Muscle of arm (tissue), 12 donors: Measurements from ENCODE around the gene C20orf202. TPM values are rescaled to one million over a fixed set of nuclear protein-coding genes. Genes with fewer than 3 reads are reported as not detected.
"Not testable (repeated sequence)": the region's sequence is repeated elsewhere in the genome, so short reads cannot be mapped to it uniquely, and the experiment has no call there.

ENCODE experiments used
- DNase-seq: peaks from one replicate; pipeline ENCODE4 v3.0.0-alpha.2; 2013
- polyA plus RNA-seq, 12 donors: library from polyadenylated mRNA; unstranded; fragments of 120-200 nt; gene quantifications; one replicate each; pipeline ENCODE4 v1.2.1, GENCODE V29; 2013; ENCODE audit not compliant: insufficient read length in 12 of 12

C20orf202 gene
- polyA plus RNA-seq, 12 donors, result 0.23 to 0.63 (median 0.47) TPM; not detected in 2

- DNase-seq, result no peak
Measured at GRCh38 chr20:1242530-1242929, 39.3 kb downstream of the C20orf202 start.

DNA sequence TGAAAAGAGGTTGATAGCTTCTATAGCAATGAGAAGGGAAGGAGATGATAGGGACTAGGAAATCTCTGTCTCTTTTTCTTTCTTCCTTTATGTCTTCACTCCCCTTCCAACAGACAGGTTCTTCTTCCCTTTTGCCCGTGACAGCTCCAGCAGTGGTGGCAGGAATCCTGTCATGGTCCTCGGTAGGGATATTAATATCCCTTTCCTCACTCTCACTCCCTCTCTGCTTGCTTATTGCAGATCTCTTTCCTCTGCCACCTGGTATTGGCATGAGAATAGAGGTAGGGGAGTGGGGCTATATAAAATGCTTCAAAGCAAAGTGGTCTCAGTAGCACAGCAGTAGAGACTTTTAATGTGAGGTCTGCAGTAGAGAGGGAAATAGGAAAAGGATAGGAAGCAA is 42.3 kb downstream of the C20orf202 start:
- DNase-seq, result no peak

GRCh38 chr20:1247689-1248088 is 44.4 kb downstream of the C20orf202 start:
- no peak for DNase-seq

DNA sequence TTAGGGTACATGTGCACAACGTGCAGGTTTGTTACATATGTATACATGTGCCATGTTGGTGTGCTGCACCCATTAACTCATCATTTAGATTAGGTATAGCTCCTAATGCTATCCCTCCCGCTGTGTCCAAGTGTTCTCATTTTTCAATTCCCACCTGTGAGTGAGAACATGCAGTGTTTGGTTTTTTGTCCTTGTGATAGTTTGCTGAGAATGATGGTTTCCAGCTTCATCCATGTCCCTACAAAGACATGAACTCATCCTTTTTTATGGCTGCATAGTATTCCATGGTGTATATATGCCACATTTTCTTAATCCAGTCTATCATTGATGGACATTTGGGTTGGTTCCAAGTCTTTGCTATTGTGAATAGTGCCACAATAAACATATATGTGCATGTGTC is 47.0 kb downstream of the C20orf202 start:
- not testable (repeated sequence) for DNase-seq

- no peak for DNase-seq
Measured at GRCh38 chr20:1252416-1252815, 49.2 kb downstream of the C20orf202 start.

DNA sequence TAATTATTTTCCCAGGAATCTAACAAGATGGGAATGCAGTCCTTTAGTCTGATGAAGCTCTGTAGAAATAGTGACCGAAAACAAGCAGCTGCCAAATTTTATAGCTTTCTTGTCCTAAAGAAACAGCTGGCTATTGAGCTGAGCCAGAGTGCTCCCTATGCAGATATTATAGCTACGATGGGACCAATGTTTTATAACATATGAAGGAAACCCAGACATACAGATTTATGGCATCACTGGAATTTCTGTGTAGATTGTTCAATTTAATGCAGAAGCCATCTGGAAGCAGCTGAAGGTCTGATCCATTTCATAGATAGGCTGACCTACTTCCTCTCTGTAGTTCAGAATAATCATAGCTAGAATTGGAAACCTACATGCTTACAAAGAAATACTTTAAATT is 51.0 kb downstream of the C20orf202 start:
- peak; percentile 14 for DNase-seq

DNA sequence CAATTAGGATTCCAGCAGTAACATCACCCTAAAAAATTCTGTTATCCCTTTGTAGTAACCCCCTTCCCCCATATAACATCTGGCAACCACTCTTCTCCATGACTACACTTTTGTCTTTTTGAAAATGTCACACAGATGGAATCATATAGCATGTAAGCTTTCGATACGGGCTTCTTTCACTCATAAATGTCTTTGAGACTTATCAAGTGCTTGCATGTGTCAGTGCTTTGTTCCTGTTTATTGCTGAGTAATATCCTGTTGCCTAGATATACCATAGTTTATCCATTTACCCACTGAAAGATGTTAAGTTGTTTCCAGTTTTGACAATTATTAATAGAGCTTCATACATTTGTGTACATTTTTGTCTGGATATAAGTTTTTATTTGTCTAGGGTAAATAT is 52.4 kb downstream of the C20orf202 start:
- DNase-seq, result no peak

Other genes starting within 250 kb of the C20orf202 start
- gene RSPO4, start 201.1 kb upstream of the C20orf202 start, polyA plus RNA-seq, result 1 to 10 TPM in 1 of 12 donors, under 1 TPM in 8, not detected in 3; 0.18 to 1.0 (median 0.28) TPM
- 100 to 1,000 TPM in 4 of 12 donors, 10 to 100 TPM in 7, not detected in 1; 79.8 to 144 (median 96.1) TPM for gene PSMF1, start 84.9 kb upstream of the C20orf202 start, polyA plus RNA-seq
- 1 to 10 TPM in 10 of 12 donors, not detected in 2; 1.7 to 6.1 (median 3.2) TPM for gene TMEM74B, start 18.5 kb upstream of the C20orf202 start, polyA plus RNA-seq
- under 1 TPM in 2 of 12 donors, not detected in 10; 0.13 to 0.15 TPM for gene RAD21L1, start 22.6 kb downstream of the C20orf202 start, polyA plus RNA-seq
- gene SNPH, start 62.8 kb downstream of the C20orf202 start, polyA plus RNA-seq, result 10 to 100 TPM in 1 of 12 donors, 1 to 10 TPM in 10, not detected in 1; 3.7 to 10.4 (median 5.4) TPM
- 1 to 10 TPM in 11 of 12 donors, not detected in 1; 1.3 to 8.0 (median 1.8) TPM for gene SDCBP2, start 125.7 kb downstream of the C20orf202 start, polyA plus RNA-seq
- gene FKBP1A, start 189.6 kb downstream of the C20orf202 start, polyA plus RNA-seq, result 100 to 1,000 TPM; 235 to 628 (median 298) TPM